Anterior cingulate cortex (tissue), 58 donors: ENCODE measurements around the gene HECA.
"Not testable (repeated sequence)": the region's sequence is repeated elsewhere in the genome, so short reads cannot be mapped to it uniquely, and the experiment has no call there.

Source experiments
- DNase-seq, 58 donors: peaks; one replicate each; lab custom pipeline; 2025; lab: John Stamatoyannopoulos, UW

HECA gene

DNA sequence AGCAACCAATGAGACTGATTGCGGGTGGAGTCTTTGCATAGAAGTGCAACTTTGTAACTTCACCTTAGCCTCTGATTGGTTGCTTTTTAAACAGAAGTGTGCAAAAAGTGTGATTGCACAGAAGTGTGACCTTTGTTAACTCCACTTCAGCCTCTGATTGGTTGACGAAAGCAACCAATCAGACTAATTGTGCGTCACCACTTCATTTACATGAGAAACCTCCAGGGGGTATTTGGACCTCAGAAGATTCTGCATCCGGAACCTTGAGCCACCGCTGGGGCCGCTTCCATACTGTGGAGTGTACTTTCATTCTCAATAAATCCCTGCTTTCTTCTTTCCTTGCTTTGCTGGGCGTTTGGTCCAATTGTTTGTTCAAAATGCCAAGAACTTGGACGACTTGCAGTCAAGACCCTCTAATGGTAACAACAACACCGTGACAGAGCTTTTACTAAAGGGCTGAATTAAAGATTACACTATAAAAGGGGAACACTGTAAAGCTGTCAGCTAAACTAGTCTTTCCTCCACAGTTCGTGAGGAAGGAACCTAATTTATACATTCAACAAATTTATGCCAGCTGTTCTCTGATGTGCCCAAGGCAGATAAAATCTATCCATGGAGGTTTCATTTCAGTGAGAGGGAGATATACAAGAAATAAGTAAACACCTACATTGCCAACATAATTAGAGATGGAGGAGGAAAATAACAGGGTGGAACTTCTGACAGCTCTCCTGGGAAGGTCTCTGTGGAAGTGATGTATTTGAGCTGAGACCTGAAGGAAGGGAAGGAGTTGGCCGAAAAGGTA lies 1.4 kb upstream of the HECA start:
- DNase-seq, result peak in 3 of 58 donors; percentile 11 to 19 (median 18)

GRCh38 chr6:139134064-139134395 lies 850 bp upstream of the HECA start:
- DNase-seq, result peak in 1 of 58 donors; percentile 11

DNA sequence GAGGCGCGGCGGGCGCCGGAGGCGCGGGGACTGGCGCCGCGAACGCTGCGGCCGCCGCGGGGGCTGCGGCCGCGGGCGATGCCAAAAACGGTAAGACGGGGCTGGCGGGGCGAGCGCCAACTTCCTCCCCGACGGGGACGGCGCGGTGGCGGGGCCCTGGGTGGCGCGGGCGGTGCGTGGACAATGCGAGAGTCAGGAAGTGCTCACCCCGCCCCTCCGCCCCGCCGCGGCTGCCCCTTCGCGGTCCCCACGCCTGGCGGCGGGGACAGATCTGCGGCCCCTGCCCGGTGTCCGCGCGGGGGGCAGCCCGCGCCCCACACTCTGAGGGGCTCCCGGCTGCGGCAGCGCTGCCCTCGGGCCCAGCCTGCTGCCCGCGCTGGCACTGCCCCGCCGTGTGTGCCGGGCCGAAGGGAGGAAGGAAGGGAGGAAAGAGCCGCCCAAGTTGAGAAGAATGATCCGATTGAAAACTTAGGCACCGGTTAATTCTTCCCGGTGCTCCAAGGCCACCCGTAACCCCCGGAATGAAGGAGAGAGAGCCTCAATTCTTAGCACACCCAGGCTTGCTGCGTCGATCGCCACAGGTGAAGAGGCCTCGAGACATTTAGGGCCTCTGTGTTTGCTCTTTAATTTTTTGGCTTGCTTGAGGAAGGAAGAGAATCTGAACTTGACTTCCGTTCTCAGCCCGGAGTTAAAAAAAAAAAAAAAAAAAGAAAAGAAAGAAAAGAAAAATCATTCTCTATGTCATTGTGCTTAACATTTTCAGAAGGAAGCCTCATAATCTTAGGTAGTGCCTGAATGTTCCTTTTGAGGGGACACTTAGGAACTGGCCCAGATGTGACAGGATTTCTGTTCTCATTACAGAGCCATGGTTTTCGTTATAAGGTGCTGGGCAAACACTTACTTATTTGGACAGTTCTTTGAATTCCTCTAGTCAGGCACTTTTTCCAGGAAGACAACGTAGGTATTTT lies 982 bp downstream of the HECA start:
- peak in 31 of 58 donors; percentile 8 to 63 (median 35) for DNase-seq

DNA sequence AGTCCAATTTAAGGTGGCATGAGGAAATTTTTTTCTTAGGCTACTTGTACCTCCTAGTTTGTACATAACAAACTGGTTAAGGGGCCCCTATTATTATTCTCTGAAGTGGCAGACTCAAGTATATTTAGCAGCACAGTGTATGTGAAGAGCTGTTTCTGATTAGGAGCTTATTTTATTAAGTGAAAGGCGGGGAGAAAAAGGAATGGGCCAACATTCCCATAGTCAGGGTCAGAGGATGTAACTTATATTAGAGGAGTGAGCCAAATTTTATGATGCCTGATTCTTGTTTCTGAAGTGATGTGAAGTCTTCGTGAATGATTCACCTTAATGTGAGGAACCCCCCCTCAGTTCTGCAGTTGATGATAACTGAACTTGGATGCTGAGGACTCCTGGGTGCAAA lies 2.8 kb downstream of the HECA start:
- DNase-seq, result no peak

DNA sequence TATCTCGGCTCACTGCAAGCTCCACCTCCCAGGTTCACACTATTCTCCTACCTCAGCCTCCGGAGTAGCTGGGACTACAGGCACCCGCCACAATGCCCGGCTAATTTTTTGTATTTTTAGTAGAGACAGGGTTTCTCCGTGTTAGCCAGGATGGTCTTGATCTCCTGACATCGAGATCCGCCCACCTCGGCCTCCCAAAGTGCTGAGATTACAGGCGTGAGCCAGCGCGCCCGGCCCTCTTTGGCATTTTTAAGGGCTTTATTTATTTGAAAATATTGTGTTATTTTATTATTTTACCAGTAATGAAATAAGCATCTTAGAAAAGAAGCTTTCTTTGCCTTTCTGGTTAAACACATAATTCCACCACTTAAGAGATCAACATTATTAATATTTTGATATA lies 6.0 kb downstream of the HECA start:
- DNase-seq, result not testable (repeated sequence)

- no peak for DNase-seq
Measured at GRCh38 chr6:139142262-139142661, 7.4 kb downstream of the HECA start.

DNA sequence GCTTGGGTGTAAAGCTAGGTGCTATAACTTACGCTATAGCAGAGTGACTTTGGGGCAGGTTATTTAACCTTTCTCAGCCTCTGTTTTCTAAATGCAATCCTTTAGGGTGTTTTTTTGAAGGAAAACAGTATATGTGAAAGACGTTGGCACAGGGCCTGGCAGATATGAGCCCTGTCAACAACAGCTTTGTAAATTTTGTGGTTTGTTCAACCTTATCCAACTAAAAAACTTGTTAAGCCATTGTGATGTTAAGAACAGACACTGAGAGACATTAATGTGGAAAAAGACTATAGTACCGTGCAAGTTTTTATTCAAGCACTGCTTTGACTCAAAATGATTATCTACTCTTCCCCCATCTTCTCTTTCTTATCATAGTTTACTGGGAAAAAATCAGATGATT lies 8.2 kb downstream of the HECA start:
- DNase-seq, result no peak

- DNase-seq, result no peak
Measured at GRCh38 chr6:139144490-139145085, 9.7 kb downstream of the HECA start.

GRCh38 chr6:139145661-139146060 lies 10.8 kb downstream of the HECA start:
- DNase-seq, result no peak

- no peak for DNase-seq
Measured at GRCh38 chr6:139146317-139146726, 11.4 kb downstream of the HECA start.

GRCh38 chr6:139147628-139148027 lies 12.7 kb downstream of the HECA start:
- DNase-seq, result no peak

- DNase-seq, result no peak
Measured at GRCh38 chr6:139148557-139149235, 13.8 kb downstream of the HECA start.

GRCh38 chr6:139149383-139149782 lies 14.5 kb downstream of the HECA start:
- DNase-seq, result peak in 36 of 58 donors; percentile 6 to 64 (median 30)

DNA sequence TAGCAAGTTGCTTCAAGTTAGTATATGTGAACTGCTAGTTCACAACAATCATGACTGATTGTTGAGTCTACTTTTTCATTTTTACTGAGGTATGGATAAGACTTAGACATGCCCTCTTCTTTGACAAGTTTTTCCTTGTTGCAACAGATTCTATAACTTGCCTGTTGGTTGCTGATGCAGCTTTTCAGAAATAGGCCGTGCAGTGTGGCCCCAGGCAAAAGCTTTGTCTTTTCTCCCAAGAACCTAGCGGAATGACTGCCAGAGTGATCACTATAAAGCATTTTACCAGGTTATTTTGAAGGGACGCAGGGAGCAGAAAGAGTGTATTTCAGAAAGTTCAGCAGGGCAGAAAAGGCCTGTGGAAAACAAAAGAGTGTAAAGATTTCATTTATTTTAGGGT lies 16.0 kb downstream of the HECA start:
- no peak for DNase-seq

GRCh38 chr6:139151425-139152087 lies 16.7 kb downstream of the HECA start:
- no peak for DNase-seq

- no peak for DNase-seq
Measured at GRCh38 chr6:139152088-139152891, 17.4 kb downstream of the HECA start.

DNA sequence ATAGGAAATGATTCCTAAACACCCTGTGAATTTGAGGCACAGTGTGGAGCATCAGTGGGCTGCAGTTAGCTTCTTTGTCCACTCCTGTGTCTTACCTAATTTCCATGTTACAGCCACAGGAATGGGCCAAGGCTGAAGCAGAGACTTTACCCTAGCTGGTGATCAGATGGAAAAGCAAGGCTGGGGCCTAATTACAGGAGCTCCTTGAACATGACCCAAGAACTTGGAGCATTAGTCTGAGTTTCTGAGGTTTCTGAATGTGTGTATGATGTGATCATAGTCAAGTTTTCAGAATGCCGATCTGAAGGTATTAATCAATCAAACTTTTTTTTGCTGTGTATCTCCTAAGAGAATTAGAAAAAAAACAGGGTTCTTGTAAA lies 18.0 kb downstream of the HECA start:
- DNase-seq, result no peak

GRCh38 chr6:139153855-139154254 lies 19.0 kb downstream of the HECA start:
- DNase-seq, result no peak

GRCh38 chr6:139154881-139155547 lies 20.1 kb downstream of the HECA start:
- DNase-seq, result no peak
